HG03135 (cell line): ENCODE results near the gene CCT2.

ENCODE experiments used
- ATAC-seq: cut with Tn5 transposase; IDR thresholded peaks from one replicate; pipeline ENCODE4 v1.9.1; 2021; ENCODE audit warnings: mild to moderate bottlenecking, moderate library complexity; ENCODE audit not compliant: unreplicated experiment

CCT2 gene

DNA sequence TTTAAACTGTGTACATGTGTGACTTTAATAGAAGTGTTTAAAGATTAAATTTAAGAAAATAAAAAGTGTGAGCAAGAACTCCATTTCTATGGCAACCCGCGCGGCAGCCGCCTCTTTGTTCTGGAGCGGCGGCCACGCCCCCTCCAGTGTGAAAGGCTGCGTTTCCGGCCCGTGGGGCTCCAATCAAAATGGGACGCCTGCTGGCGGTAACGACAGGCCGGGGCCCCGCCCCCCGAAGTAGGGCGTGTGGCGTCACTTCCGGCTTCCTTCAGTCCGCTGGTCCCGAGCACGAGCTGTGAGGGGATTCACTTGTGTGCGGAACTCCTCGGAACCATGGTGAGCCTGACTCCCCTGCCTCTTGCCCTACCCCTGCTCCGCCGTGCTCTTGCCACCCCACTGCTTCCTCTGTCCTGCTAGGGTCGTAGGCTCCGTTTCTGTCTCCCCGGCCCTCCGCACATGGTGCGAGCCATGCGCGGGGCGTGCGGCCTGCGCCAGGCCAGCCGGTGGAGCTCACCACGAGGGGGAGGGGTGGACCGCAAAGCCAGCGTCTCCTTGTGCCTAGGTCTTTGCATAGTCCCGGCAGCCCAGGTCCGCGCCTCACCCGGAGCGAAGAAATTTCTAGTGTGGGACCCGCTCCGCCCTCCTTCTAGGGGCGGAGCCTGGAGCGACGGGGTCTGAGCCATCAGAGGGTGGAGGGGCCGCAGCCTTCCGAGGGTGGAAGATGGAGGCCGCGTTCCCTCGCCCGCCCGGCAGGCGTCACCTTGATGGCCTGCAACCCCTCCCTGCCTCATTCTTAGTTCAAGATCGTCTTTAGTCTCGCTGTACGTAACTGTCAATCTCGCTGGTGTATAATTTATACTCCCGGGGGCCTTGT is at the start of gene CCT2:
Gene CCT2, plus strand, starts transcription at position 271 of the 874 bp plus-strand sequence. Its CDS starts 63 bp downstream, at position 334.
- peak; percentile 95 for ATAC-seq

DNA sequence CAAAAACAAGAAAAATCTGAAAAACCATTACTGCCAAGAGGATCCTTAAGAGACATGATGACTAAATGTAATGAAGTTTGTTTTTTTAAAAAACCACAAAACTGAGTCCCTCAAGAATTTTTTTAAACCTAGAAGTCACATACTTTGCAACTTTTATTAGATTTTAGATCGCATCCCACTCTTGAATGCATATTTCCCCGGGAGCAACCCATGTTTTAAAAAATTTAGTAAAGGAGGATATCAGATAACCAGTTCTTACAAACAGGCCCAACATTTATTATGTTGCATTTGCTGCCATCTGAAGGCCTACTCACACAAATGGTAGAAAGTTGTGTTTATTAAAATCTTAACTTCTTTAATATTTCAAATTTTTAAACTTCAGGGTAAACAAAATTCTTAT is 44.3 kb upstream of the CCT2 start:
- ATAC-seq, result no peak

DNA sequence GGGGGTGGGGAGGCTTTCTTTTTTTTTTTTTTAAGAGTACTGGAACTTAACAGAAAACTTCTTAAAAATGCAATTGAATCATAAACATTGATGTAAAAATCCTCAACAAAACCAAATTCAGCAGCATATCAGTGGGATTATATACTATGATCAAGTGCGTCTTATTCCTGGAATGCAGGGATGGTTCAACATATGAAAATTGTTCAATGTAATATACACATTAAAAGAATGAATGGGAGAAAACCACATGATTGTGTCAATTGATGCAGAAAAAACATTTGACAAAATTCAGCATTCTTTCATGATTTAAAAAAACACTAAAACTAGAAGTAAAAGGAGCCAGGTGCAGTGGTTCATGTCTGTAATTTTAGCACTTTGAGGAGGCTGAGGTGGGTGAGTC is 41.2 kb upstream of the CCT2 start:
- no peak for ATAC-seq

DNA sequence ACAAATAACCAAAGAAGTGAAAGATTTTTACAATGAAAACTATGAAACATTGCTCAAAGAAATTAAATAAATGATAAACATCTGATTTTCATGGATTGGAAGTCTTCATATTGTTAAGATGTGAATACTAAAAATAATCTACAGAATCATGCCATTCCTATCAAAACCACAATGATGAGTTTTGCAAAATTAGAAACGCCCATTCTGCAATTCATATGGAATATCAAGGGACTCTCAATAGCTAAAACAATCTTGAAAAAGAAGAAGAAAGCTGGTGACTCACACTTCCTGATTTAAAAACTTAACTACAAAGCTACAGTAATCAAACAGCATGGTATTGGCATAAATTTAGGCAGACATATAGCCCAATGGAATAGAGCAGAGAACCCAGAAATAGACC is 40.2 kb upstream of the CCT2 start:
- ATAC-seq, result no peak

DNA sequence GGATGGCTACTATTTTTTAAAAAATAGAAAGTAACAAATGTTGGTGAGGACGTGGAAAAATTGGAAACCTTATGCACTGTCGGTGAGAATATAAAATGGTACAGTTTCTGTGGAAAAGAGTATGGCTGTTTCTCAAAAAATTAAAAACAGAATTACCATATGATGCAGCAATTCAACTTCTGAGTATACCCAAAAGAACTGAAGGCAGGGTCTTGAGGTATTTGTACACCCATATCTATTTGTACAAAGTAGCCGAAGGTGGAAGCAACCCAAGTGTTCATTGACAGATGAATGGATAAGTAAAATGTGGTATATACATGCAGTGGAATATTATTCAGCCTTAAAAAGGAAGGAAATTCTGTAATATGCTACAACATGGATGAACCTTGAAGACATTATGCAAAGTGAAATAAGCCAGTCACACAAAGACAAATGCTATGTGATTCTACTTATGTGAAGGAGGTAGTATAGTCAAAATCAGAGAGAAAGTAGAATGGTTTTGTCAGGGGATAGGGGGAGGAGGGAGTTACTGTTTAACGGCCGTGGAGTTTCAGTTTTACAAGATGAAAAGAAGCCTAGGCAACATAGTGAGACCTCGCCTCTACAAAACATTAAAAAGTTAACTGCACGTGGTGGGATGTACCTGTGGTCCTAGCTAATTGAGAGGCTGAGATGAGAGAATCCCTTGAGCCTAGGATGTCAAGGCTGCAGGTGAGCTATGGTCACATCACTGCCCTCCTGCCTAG is 38.4 kb upstream of the CCT2 start:
- ATAC-seq, result peak; percentile 87

DNA sequence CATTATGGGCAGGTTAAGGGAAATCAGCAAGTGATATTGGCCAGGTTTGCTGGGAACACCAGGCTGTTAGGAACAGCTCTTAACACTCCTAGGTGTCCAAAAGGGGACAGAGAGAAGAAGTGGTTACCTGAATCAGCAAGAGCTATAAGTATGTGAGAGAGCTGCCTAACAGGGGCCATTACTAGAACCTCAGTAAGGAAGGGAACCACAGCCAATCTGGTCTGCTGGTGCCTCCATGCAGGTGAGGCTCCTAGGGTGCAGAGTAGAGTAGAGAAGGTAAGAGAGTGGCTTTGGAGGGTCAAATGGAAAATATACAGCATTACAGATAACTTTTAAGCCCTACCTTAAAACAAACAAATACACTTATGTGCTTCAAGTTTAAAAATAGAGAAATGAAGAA is 36.6 kb upstream of the CCT2 start:
- no peak for ATAC-seq

DNA sequence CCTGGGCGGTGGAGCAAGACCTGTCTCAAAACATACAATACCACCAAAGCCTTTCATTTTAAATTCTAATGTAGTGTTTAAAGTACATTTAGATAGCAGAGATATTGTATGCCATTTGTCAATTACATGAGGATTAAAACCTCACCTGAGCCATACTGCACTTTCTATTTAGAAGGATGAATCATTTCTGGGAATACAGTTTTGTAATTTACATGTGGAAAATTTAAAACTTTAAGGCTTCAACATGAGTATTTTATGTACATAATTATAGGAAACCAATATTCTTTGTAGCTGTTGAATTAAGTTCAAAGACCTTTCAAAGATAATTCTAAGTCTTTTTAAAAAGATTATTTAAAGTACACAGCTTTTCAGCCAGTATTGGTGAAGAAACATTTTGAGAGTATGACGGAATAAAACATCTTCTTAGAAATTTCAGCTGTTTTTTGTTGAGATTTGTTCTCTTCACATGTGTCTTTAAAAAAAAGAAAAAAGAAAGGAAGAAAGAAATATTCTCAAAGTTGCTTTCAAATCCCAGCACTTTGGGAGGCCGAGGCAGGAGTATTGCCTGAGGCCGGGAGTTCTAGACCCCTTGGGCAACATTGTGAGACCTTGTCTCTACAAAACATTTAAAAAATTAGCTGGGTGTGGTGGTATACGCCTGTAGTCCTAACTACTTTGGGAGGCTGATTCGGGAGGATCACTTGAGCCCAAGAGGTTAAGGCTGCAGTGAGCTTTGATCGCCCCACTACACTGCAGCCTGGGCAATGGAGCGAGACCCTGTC is 34.5 kb upstream of the CCT2 start:
- no peak for ATAC-seq

DNA sequence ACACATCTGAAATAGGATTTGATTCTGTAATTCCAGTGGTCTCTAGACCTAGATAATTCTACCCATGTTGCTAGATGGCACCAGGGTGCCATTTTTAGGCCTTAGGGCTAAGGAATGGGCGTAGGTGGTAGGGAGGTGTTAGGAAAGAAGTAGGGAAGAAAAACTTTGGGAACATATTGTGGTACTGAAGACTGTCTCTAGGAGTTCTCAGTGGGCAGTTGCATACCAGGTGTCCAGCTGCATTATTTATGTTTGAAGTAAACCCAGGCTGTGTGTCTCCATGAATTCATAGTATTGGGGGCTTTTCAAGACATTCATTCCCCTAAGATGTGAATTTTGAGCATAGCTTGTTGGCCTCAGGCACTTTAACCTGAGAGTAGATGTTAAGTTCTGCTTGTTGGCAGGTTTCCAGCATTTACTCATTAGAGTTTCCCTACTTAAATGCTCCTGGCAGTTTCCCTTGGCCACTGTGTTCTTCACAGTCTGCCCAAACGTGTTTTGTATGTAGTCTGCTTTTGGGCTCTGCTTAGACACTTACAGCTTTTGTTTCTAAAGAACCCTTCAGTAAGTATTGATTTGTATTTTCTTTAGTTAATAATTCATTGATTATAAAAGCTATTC is 31.5 kb upstream of the CCT2 start:
- no peak for ATAC-seq

DNA sequence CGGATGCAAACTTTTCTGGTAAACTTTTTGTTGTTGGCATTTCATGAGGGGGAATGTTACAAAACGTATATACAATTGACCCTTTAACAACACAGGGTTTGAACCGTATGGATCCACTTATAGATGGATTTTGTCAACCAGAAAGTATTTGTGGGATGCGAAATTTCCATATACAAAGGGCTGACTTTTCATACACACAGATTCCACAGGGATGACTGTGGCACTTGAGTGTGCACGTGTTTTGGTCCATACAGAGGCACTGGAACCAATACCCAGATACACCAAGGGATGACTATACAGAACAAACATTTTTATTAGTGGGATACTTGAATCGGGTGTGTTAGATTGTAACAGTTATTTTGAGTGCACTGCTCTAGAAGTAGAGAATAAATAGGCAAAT is 29.8 kb upstream of the CCT2 start:
- no peak for ATAC-seq

DNA sequence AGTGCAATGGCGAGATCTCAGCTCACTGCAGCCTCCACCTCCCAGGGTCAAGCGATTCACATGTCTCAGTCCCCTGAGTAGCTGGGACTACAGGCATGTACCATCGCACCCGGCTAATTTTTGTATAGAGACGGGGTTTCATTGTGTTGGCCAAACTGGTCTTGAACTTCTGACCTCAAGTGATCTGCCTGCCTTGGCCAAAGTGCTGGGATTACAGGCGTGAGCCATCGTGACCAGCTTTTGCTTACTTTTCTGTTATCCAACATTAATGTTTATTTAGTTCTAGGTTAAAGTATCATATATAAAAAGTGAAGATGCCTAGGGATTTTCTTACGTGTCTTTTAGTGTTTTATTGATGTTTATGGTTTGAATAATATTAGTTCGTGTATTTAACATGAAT is 28.9 kb upstream of the CCT2 start:
- no peak for ATAC-seq

DNA sequence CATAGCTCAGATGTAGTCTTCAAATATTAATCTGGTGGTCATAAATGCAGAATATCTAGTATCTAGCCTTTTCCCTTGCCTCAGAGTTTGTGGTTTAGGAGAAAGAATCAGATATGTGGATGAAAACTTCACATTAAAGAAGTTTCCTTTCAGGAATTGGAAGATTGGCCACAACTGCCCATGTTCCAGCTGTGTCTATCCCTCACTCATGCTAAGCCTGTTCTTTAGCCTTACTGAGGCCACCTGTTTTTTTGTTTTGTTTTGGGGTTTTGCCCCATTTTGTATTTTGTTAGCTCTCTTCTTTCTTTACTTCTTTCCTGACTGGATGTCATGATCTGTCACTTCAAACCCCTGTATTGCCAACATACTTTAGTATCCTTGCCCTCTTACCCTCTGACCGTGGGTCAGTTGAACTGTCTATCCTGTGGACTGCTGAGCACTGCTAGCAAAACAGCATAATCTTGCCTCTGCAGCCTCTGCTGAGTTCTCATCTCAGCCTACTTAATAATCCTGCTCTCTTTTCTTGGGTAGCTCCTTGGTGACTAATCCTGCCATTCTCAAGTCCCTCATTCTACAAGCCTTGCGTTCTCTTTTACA is 22.0 kb upstream of the CCT2 start:
- no peak for ATAC-seq

DNA sequence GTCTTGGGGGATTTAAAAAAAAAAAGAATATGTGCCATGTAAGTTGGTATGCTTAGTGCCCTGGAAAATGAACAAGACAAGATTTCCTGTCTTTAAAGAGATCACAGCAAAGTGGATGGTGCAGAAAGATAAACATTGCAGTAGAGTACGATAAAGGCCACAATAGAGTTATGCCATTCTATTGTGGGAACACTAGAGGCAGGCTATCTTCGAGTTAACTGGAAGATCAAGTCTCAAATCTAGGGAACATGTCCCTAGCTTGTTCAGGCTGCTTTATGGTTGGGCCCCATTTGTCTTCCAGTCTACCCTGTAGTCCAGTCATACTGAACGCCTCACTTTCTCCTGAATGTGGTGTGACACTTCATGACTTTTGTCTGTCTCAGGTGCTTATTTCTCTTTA is 18.7 kb upstream of the CCT2 start:
- ATAC-seq, result no peak

DNA sequence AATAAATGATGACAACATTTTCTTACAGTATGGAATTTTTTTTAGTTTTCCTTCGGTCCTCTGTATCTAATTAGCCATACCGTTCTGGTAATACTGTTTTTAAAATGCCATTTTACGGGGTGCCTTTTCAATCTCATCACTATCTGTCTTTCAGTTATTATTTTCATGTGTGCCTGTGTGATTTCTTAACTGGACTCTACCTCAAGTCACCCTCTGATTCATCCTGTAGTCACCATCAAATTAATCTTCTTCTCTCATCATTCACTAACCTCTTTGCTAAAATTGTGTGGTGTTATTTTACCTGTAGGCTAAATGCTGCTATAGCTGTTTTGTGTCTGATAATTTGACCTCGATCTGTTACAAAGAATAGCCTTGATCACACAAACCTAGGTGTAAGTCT is 16.0 kb upstream of the CCT2 start:
- no peak for ATAC-seq

DNA sequence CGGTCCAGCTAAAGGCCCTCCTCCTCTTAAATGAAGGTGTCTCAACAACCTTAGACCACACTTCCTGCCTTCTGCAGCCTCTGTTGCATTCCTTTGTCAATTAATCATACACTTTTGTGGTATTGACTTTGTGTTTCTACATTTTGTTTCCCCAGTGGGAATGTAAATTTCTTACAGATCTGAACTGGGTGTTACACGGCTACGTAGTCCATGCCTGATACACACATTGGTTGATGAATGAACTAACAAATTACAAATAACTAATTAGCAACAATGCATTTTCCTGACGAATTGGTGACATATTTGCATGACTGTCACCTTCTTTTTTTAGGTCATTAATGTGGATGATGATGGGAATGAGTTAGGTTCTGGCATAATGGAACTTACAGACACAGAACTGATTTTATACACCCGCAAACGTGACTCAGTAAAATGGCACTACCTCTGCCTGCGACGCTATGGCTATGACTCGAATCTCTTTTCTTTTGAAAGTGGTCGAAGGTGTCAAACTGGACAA is 15.2 kb upstream of the CCT2 start:
- no peak for ATAC-seq

DNA sequence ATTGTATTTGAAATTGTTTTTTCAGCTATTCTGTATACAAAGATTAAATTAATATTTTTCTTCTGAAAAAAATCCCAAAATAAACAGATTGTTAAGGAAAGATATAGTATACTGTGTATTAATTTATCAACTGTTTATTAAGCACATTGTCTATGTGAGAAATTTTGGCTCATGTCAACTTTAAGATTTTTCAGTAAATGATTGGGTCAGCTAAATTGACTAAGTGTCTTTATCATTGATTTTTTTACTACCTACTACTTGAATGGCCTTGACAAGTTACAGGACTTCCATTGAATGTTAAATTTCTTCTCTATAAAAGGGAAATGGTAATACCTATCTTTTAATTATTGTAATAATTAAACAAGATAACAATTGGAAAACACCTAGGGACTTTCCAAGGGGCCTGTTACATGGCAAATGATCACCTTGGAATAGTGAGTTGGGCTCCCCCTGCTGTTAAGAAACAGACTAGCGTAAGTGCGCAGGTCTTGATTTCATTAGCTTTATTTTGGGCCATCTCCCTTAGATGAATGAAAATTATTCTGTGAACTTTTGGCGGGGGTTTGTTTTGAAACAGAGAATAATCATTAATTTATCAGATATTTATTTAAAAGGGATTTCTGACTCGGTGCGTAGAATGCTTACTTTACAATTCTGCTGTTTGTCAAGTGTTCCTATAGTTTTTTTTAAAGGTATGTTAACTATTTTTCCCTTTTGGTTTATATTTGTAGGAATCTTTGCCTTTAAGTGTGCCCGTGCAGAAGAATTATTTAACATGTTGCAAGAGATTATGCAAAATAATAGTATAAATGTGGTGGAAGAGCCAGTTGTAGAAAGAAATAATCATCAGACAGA is 14.5 kb upstream of the CCT2 start:
- no peak for ATAC-seq

DNA sequence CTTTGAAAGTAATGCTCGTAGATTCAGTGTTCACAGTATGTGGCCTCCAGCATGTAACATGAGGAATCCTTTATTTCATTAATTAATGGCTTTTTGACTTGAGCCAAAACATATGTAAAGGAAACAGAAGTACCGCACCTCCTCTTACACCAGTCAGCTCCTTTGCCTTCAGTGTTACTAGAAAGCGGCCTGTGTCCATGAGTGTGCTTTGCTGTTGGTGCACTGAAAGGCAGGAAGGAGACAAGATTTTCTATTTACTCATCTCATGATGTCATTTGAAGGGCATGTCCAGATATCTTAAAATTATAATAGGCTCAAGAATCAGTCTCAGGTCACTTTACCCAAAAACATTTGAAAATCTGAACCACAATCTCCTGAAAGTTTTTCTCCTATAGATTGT is 9.9 kb upstream of the CCT2 start:
- no peak for ATAC-seq

DNA sequence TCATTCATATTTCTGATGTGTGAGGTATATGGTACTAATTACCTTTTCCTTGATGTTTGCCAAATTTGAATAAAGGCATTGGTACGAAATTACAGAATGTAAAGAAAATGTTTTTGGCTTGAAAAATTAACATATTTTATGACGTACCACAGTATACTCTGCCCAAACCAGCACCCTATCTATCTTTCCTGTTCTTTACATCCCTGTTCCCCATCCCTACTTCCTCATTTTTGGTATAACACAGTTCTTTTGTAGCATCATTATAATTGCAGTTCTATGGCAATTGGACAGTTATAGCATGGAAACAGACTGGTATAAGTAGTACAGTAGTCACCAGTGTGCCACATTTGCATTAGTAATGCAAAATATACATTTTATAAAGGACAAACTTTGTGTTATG is 7.0 kb upstream of the CCT2 start:
- ATAC-seq, result no peak

DNA sequence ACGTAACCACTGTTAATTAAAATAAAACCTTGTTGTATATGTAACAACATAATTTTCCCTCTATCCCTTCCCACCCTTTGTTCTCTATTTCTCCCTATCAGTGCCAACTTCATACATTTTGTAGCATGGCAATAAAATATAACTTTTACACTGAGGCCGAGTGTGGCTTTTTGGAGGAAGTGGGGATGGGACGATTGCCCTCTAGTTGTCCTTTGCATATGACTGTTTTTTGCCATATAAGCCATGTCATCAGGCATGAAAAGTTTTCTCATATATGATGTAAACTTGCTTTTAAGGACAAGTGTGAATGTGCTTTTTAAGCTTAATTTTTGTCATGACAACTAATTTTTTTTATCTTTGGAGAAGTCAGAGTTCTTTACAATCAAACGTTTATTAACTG is 6.2 kb upstream of the CCT2 start:
- no peak for ATAC-seq

DNA sequence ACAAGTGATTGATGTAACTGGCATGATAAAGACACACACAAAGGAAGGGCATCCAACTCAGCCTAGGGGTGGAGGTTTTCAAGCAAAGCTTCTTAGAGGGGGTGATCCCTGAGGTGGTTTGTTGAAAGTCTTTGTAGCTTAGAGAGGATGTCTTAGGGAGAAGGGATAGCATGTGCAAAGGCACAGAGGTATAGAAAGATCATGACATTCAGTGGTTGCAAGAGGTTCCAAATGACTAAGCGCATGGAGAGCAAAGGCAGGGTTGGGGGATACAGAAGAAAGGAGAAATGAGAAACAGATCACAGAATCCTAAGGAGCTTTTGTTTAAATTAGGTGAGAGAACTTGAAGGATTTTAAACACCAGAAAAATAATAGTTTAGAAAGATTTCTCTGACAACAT is 5.2 kb upstream of the CCT2 start:
- ATAC-seq, result no peak

DNA sequence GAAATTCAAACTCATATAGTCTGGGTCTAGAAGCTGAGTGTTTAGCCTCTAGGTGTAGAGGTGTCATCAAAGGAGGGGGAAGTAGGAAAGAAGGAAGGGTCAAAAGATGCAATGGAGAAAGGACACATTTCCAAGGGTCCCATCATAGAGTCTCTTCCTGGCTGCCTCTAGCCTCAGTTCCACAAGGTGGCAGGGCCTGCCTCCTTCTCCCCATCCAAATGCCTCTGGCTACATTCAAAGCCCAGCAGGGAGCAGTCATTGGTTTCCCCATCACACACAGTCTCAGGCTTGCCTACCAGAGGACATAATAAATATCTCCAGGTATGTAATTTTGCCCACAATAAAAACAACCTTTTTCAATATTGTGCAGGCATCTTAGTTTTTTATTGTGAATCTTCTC is 2.1 kb upstream of the CCT2 start:
- no peak for ATAC-seq
